ENCODE data around the gene CACNA1C.

GRCh38 chr12:2609020-2609419 is 556.2 kb downstream of the CACNA1C start:
- TF ChIP-seq CTCF (IDR thresholded peaks at IDR 0.05) (no peak), POLR2A (IDR thresholded peaks at IDR 0.05) (no peak)
